Measurements from ENCODE around the gene PYGL.
"Not testable (repeated sequence)": the region's sequence is repeated elsewhere in the genome, so short reads cannot be mapped to it uniquely, and the experiment has no call there.

The PYGL gene

DNA sequence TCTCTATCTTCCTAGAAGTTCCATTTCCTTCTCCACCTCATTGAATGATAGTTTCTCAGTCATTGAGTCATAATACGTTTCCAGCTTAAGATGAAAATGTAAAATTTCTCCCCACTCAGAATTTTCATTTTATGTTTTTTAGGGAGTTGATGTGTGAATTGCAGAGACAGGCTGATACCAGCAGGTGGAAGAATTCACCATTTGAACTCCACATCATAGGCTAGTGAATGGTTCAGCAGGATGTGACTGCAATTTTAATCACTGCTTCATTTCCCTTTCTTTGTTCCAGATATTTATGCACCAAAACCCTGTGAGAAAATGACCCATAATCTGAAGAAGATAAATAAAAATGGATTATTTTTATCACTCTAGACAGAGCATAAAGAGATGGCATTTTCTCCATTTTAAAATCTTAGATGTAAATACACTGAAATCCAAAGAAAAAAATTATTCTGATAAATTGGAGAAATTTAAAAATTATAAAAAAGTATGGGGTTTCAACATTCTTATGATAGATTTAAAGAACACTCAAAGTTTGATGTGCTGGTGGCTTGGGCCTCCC is 10.6 kb upstream of the PYGL start:
- DNase-seq: no peak

DNA sequence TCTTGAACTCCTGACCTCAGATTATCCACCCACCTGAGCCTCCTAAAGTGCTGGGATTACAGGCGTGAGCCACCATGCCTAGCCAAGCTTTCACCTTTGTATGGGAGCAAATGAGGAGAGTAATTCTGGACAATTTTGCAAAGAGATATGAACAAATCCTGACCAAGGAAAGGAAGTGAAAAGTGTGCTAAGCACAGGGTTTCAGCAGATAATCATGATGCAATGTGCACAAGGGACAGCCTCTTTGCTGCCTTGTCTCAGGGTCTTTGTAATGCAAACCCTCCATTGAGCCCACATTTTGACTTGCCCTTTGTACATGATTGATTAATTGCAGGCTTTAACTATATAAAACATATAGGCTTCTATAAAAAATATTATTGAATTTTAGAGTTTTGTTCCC is 9.2 kb upstream of the PYGL start:
- no peak for DNase-seq

DNA sequence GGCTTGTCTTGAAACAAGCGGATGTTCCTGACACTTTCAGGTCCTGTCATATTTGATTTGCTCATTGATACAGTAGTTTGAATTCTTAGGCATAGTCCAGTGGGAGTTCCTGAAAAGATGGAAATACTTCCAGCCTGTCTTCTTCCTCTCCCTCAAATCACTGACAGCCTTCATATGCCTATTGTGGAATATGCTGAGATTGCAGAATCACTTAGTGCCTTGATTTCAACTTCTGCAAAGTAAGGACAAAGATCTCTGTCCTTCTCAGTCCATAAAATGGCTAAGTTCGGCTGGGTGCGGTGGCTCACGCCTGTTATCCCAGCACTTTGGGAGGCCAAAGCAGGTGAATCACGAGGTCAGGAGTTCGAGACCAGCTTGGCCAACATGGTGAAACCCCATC is 6.7 kb upstream of the PYGL start:
- DNase-seq: no peak

DNA sequence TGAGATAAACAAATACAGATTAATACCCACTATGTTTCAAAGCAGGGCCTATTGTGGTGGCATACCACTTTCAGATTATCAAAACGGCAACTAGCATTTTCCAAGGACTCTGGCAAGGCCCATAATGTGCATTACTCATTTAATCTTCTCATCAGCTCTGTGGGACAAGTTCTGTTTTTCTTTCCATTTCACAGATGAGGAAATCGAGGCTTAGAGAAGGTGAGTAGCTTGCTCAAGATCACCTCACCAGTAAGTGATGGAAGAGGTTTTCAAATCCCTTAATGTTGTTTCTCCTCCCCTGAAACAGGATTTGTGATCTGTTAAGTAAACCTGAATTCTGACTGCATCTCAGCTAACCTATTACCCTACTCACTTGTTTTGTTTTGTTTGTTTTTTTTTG is 3.9 kb upstream of the PYGL start:
- DNase-seq: no peak

DNA sequence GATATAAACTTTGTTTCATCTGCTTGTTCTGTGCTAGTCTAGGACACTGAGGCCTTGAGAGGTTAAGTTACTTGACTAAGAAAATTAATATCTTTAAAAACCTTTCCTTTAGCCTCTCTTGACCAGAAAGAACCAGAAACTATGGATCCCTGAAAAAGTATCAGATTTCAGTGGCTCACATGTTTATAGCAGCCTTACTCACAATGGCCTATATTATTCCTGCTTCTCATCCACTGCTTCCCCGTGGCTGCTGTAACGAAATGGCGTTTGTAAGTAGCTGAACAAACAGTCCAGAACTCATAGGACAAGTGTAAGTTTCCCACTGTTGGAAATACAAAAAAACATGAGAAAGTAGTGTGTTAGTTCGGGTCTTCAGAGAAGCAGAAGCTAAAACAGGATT is 3.2 kb upstream of the PYGL start:
- DNase-seq: no peak

DNA sequence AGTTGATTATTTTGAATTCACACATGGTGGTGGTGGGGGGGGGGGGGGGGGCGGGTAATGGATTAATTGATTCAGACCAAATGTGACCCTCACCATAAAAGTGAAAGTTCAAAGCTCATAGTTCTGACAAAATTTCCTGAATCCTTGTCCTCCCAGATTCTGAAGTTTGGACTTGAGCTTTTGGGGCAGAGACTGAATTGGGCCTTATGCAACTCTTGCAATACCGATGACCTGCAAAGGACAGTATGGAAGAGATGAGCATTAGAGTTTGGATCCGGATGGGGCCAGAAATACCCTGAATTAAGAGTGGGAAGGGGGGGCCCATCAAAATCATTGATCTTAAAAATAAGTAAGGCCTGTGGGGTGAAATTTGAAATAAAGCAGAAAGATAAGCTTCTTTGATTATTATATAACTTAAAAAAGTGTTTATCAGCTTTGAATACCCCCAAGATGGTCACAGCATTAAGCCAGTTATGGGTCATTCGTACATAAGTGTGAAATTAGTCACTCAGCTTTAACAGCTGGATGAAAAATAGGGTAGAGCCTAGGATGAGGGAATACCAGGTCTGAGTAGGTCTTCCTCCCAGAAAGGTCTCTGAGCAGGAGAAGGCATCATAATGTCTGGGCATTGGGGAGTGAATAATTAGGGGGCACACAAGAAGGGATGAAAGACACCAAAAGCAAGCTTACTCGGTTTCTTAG is 2.1 kb upstream of the PYGL start:
- DNase-seq: no peak

DNA sequence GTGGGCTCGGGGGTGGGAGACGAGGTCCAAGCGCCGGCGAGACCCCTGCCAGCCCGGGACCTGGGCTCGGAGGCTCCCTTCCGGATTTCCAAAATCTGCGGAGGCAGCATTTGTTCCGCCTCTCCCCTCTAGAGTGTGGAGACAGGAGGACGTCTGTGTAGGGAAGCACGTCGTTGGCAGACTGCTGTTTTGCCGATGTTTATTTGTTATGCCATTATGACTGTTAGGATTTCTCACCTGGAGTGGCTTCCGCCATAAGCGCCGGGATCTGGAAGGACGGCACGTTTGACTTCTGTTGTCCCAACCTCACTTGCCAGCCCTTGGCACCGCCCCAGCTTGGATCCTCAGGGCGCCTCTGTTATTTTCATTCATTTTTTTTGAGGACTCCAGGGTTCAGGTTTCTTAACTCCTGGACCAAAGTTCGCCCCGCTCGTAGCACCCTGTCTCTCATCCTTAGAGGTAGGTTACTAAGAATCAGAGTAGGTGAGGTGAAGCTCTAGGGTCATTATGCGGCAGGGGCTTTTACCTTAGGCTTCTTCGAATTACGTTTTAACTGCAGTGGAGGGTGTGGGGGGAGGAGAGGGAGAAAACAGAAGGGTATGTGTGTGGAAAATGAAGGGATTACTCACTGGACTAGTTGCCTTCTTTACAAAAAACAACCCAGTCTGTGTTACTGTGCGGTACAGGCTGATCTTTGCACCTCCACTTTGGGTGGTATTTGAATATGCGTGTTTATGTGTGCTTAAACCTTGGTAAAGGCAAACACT is 547 bp upstream of the PYGL start:
- peak; percentile 27 for DNase-seq

DNA sequence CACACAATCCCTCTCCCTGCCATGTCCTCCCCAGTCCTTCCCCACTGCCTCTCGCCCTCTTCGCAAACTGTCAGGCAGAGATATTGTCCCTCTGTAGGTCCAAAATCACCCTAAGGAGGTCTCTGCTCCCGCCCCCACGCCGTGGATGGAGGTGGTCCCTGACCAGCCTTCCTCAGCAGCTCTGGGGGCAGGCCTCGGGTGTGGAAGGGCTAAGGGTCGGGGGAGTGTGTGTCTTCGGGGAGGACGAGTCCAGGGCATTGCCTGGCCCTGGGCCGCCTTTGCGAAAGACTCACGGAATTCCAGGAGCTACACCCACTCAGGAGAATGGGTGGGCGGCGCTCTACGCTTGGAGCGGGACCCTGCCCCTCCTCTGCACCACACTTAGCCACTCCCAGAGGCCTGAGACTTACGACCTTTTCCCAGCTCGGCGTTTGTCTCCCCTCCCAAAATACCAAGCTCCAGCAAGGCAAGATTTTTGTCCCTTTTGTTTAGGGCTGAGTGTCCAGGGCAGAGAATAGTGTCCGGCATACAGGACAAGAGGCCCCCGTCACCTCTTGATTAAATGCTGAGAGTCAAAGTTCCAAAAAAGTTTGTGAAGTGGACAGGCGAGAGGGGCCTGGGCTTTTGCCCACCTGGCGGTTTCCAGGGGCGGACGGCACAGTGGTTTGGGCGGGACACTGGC is 881 bp downstream of the PYGL start:
- no peak for DNase-seq

DNA sequence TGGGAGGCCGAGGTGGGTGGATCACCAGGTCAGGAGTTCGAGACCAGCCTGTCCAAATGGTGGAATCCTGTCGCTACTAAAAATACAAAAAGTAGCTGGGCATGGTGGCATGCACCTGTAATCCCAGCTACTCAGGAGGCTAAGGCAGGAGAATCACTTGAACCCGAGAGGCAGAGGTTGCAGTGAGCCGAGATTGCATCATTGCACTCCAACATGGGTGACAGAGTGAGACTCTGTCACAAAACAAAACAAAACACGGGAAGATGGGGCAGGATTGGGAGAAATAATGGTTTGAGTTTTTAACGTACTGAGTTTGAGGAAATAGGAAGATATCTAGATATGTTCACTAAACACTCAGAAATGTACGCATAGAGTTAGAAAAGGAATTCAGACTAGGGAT is 2.6 kb downstream of the PYGL start:
- DNase-seq: not testable (repeated sequence)

DNA sequence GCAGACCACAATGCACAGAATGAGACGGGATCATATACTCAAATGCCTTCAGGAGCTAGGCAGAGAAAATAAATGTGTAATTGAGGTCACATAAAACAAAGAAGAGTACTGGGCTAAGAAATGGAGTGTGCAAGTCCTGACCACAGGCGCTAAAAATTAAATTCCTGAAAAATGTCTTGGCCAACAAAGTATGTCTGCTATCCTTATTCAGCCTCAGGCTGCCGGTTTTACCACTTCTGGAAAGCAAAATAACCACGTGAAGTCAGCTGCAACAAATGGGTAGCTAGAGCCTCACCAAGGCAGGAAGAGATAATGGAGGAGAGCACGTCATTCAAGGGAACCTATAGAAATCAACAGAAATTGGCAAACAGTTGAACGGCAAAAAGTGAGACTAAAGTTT is 3.1 kb downstream of the PYGL start:
- no peak for DNase-seq

DNA sequence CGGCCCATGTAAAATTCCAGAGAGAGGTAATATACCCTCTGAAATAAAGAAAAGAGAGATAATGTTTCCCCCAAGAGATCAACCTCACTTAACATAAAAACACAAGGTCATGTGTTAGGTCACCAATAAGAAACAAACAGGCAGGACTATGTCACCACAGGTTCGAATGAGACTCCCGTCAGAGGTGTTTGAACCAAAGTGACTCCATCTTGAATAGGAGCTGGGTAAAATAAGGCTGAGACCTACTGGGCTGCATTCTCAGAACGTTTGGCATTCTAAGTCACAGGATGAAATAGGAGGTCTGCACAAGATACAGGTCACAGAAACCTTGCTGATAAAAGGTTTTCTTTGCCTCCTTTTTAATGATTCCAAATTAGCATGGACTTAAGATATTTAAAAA is 6.5 kb downstream of the PYGL start:
- no peak for DNase-seq

DNA sequence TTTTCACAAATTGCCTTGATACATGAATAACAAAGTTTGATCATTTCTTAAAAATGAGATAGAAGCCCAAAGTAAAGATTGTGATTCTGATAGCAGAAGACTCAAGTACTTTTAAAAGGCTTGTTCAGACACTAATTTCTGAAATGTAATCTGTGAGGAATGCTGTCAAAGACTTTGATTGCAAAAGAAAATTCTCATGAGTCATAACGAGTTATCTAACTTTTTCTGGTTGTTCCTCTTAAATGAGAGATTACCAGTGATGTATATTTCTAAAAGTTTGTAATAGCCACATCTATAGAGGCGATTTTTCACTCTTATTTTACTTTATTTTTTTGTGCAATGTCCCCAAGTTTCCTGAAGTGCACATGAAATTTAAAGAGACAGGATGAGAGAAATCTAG is 7.0 kb downstream of the PYGL start:
- no peak for DNase-seq

DNA sequence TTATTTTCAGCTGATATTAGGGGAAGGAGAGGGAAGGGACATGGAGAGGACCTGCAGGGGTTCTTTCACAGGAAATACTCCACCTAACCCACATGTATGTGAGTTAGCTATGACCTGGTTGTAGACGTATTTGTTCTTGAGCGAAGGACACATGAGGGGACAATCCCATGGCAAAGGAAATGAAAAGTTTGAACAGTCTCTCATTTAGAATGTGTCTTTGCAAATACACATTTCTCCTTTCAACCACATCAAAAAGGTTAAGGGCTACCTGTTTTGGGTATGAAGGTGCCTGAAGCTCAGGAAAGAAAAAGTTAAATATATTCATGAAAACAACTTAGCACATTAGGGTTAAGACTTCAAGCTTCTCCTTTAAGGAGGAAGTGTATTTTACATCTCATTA is 7.4 kb downstream of the PYGL start:
- DNase-seq: no peak

DNA sequence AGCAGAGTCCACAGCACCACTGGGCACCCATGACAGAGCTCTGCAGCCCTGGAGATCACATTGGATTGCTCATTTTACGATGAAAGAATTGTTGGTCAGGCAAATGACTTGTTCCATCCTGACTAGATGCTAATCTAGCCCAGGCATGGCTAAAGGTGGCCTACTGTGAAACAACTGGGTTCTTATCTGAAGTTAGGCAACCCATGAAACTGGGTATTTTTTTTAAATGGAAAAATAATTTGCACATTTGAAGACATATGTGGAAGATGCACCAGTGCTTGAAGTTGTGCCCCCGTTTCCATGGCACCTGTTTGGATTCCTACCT is 8.3 kb downstream of the PYGL start:
- no peak for DNase-seq

DNA sequence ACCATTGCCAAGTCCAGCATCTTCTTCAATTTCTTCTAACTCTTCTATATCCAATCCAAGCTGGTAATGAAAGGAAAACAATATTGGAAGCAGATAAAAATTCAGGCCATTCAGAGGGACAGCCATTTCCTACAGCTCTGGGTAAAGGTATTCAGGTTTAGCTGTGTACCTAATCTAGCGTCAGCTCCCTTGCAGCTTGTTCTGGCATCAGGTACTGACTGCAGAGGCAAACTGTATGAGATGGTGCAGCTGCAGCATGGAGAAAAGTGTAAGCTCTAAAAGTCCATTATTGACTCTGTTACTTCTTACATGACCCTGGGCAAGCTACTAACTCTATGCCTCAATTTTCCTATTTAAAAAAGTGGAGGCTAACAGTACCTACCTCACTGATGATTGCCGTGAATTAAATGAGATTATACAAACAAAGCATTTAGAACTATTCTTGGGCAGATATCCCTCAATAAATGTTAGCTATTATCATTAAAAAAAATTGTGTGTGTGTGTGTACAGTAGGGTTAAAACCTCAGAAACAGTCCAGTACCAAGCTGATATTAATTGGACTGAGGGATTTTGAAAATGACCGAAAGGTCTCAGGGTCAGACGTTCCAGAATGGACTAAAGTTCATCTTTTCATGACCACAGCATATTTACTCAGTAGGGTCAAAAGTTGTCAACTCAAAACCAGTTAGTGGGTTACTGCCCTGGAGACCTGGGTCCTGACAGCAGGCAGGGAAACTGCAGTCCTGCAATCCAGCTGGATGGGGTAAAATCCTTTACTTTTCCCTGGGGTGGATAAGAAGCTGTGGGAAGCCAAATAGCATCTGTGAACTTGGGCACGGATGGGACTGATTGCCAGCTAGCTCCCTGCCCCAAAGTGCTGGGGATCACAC is 8.9 kb downstream of the PYGL start:
- no peak for DNase-seq

DNA sequence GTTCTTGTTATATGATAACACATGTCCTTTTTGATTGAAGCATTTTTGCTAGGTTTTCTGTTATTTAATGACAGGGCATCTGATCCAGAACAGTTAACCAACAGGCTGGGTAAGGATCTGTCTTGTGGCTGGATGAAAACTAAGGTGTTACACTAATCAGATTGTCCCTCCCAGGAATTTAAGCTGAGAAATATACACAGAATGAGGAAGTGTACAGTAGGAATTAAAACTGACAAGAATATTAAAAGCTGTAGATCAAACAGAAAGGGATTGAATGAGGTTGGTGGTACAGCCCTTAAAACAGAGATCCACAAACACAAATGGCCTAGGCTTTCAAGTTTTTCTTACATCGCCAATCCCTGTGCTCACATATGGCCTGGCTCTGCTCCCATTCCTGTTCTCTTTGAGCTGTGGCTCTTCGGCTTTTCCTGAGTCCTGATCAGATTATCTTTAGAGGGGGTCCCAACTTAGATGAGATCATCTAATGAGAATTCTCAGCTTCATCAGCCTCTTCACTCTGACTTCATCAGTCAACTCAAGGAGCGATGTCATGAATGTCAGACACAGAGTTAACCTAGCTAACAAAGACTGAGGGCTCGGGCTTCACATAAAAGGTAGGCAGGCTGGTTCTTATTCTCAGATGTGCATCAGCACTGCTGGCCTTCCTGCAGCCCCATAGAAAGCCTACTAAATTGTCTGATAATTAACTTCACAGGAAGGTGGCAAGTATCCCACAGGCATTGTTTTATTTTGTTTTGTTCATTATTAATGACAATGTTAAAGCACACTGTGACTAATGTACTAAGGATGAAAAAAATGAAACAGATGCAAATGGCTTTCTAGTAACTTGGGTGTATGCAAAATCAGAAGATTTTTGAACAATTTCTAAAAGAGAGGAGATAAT is 11.4 kb downstream of the PYGL start:
- no peak for DNase-seq

DNA sequence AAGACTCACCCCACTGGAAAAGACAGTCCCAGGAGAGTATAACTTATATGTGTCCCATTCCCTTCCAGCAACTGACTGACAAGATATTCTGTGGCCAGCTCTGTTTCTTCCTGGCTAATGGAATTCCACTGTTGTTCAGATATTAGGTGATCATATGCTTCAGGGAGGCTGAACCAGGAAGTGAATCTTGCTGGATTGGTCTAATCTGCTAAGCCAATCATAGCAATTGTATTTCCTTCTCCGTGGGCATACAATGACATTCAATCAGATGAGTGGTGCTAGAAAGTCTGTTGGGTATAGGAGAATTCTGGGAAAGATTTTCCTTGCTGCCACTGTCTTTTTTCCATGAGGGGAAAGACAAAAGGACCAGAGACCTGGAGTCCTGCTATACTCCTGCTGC is 12.1 kb downstream of the PYGL start:
- DNase-seq: no peak

DNA sequence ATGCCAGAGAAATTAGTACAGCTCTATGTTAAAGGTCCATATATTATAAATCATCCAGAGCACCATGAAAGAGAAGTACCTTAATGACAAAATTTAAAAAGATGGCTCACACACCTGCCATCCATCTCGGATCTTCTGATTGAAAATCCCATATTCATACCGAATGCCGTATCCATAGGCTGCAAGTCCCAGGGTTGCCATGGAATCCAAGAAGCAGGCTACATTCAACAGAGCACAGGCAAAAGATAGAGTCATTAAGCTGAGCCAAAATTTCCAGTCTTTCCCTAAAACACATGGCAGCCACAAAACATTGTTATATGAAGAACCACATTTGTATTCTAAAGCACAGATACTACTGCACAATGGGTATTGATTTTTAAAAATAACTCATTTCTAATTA is 12.7 kb downstream of the PYGL start:
- no peak for DNase-seq

DNA sequence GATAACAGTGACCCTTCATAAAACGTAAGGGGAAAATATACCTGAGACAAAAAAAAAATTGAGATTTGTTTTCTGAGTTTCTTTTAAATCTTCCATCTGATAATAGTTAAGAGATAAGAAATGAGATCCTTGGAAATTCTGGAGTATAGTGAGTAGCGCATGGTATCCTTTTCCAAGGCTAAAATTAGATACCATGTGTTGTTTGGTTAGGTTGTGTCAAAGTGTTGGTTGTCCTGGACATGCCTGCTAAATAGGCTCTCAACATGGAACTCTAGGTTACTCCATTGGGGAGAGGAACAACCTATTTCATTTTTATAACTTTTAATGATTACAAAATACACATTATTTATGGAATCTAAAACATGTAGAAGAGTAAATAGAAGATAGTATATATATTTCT is 14.8 kb downstream of the PYGL start:
- no peak for DNase-seq

DNA sequence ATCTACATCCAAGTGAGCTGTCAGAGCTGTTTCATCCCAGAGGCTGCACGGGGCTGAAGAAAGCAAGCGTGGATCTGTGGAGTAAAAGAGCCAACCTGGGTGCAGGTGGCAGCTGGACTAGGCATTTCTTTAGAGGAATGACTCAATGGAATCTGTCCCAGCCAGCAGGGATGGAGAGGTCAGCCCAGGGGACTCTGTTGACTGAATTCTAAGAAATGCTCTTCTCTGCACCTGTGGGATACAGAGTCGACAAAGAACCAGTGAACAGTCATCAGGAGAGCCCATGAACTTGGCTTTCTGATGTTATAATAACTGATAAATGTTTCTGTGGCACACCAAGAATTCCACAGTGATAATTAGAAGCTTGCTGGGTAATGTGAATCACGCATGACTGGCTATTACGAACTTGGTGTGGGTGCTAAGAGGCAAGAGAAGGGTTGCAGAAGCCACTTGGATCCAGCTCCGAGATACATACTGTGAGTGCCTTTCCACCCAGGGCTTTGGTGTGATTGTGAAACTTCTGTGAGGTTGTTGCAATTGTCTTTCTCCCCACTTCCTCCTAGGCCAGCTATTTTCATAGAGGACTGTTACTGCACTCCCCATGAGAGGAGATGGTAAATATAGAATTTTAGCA is 16.2 kb downstream of the PYGL start:
- DNase-seq: no peak

DNA sequence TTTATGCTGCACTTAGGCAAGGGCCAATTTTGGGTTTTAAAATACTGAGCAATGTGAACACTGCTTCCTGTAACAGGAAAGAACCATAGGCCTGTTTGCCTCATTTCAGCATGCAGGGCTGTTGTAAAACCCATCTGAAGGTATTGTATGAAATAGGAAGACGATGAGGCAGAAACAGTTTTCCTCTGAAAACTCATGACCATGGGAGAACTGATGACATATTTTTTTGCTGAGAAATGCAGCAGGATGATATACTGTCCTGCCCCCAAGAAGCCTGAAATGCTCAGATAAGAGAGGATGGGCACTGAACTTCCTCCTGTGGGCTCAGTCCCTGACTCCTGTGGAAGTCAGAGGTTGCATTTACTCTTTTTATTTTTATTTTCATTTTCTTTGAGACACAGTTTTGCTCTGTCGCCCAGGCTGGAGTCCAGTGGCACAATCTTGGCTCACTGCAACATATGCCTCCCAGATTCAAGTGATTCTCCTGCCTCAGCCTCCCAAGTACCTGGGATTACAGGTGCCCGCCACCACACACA is 17.4 kb downstream of the PYGL start:
- no peak for DNase-seq
